ENCODE results near the gene AP3D1. TPM values are rescaled to one million over a fixed set of nuclear protein-coding genes. Genes with fewer than 3 reads are reported as not detected.
"Not testable (repeated sequence)": the region's sequence is repeated elsewhere in the genome, so short reads cannot be mapped to it uniquely, and the experiment has no call there.

AP3D1 gene
- total RNA-seq, 1 experiment from 2014 or later: 103 TPM

GRCh38 chr19:2129486-2129885 lies 21.9 kb downstream of the AP3D1 start:
- CTCF ChIA-PET: no interaction called here
- no peak for TF ChIP-seq EZH2phosphoT487 (IDR thresholded peaks at IDR 0.05; ENCODE audit: borderline replicate concordance, low read length)
- no peak overlapping the region for H3K27ac ChIP-seq (ENCODE audit: low read length)
- H3K79me2 ChIP-seq (ENCODE audit: low read length): no peaks in the 10 kb centered on the region
- H2AFZ ChIP-seq (ENCODE audit: low read length): no peak overlapping the region
- POLR2A ChIA-PET (ENCODE audit: unreplicated experiment): no interaction called here
- no peak for DNase-seq
- H3K36me3 ChIP-seq (ENCODE audit: low read depth, low read length): peaks cover 7% of the 10 kb centered on the region; the same call in 1 of the 2 replicates
- H3K4me3 ChIP-seq (ENCODE audit: low read length): no peak overlapping the region
- intact Hi-C loops (cut with micrococcal nuclease): no loop called here
- H3K9me2 ChIP-seq (replicated peaks; ENCODE audit: low read length): no peaks in the 10 kb centered on the region
- no peak overlapping the region for H3K9ac ChIP-seq (ENCODE audit: low read length)
- H3K4me1 ChIP-seq (ENCODE audit: insufficient read depth, low read length): no peaks in the 10 kb centered on the region
- no TSS peak for BruUV-seq (replicated peaks)
- no peaks in the 10 kb centered on the region for H4K20me1 ChIP-seq (ENCODE audit: low read length)
- H3K27me3 ChIP-seq (ENCODE audit: low read length): no peaks in the 10 kb centered on the region
- no peaks in the 10 kb centered on the region for H3F3A ChIP-seq (ENCODE audit: low read length, unreplicated experiment)
- no peak for ATAC-seq
- no peaks in the 10 kb centered on the region for H3K9me3 ChIP-seq (ENCODE audit: low read length)
- no peak overlapping the region for H3K4me2 ChIP-seq (ENCODE audit: low read length)

GRCh38 chr19:2129022-2129421 lies 22.3 kb downstream of the AP3D1 start:
- H3K27me3 ChIP-seq (ENCODE audit: low read length): no peaks in the 10 kb centered on the region
- H3K79me2 ChIP-seq (ENCODE audit: low read length): no peaks in the 10 kb centered on the region
- POLR2A ChIA-PET (ENCODE audit: unreplicated experiment): no interaction called here
- peaks cover 7% of the 10 kb centered on the region; the same call in 1 of the 2 replicates for H3K36me3 ChIP-seq (ENCODE audit: low read depth, low read length)
- no TSS peak for BruUV-seq (replicated peaks)
- H3K9me3 ChIP-seq (ENCODE audit: low read length): no peaks in the 10 kb centered on the region
- no peaks in the 10 kb centered on the region for H3K9me2 ChIP-seq (replicated peaks; ENCODE audit: low read length)
- CTCF ChIA-PET: no interaction called here
- no peak overlapping the region for H3K4me3 ChIP-seq (ENCODE audit: low read length)
- H3K27ac ChIP-seq (ENCODE audit: low read length): no peak overlapping the region
- ATAC-seq (no peak), DNase-seq (no peak)
- TF ChIP-seq EZH2phosphoT487 (IDR thresholded peaks at IDR 0.05; ENCODE audit: borderline replicate concordance, low read length) (no peak), EZH2 (IDR thresholded peaks at IDR 0.05; ENCODE audit: low read length, unreplicated experiment) (no peak), CTCF (conservative IDR thresholded peaks at IDR 0.05; ENCODE audit: low read depth, low read length) (no peak)
- no peaks in the 10 kb centered on the region for H3F3A ChIP-seq (ENCODE audit: low read length, unreplicated experiment)
- H3K4me2 ChIP-seq (ENCODE audit: low read length): no peak overlapping the region
- no peak overlapping the region for H2AFZ ChIP-seq (ENCODE audit: low read length)
- intact Hi-C loops (cut with micrococcal nuclease): no loop called here
- no peak overlapping the region for H3K9ac ChIP-seq (ENCODE audit: low read length)
- H3K4me1 ChIP-seq (ENCODE audit: insufficient read depth, low read length): no peaks in the 10 kb centered on the region
- no peaks in the 10 kb centered on the region for H4K20me1 ChIP-seq (ENCODE audit: low read length)

GRCh38 chr19:2128252-2128651 lies 23.1 kb downstream of the AP3D1 start:
- H3K4me3 ChIP-seq (ENCODE audit: low read length); H3K9ac ChIP-seq (ENCODE audit: low read length); H3K4me2 ChIP-seq (ENCODE audit: low read length); H3K27ac ChIP-seq (ENCODE audit: low read length); H3K79me2 ChIP-seq (ENCODE audit: low read length); intact Hi-C loops (cut with micrococcal nuclease); ATAC-seq; H4K20me1 ChIP-seq (ENCODE audit: low read length); H3K9me2 ChIP-seq (replicated peaks; ENCODE audit: low read length); H3K27me3 ChIP-seq (ENCODE audit: low read length); H2AFZ ChIP-seq (ENCODE audit: low read length); H3F3A ChIP-seq (ENCODE audit: low read length, unreplicated experiment); CTCF ChIA-PET; H3K9me3 ChIP-seq (ENCODE audit: low read length); H3K36me3 ChIP-seq (ENCODE audit: low read depth, low read length); POLR2A ChIA-PET (ENCODE audit: unreplicated experiment); DNase-seq; BruUV-seq (replicated peaks); H3K4me1 ChIP-seq (ENCODE audit: insufficient read depth, low read length): not testable (repeated sequence)

GRCh38 chr19:2127758-2128157 lies 23.6 kb downstream of the AP3D1 start:
- Histone ChIP-seq H4K20me1 (ENCODE audit: low read length) (no peaks in the 10 kb centered on the region), H2AFZ (ENCODE audit: low read length) (no peak overlapping the region), H3K9me3 (ENCODE audit: low read length) (no peaks in the 10 kb centered on the region), H3K4me3 (ENCODE audit: low read length) (no peak overlapping the region), H3K9ac (ENCODE audit: low read length) (no peak overlapping the region), H3K9me2 (replicated peaks; ENCODE audit: low read length) (no peaks in the 10 kb centered on the region), H3K79me2 (ENCODE audit: low read length) (no peaks in the 10 kb centered on the region), H3K4me2 (ENCODE audit: low read length) (no peak overlapping the region), H3K27me3 (ENCODE audit: low read length) (no peaks in the 10 kb centered on the region), H3K36me3 (ENCODE audit: low read depth, low read length) (peaks cover 7% of the 10 kb centered on the region; the same call in 1 of the 2 replicates), H3K27ac (ENCODE audit: low read length) (no peak overlapping the region), H3K4me1 (ENCODE audit: insufficient read depth, low read length) (no peaks in the 10 kb centered on the region), H3F3A (ENCODE audit: low read length, unreplicated experiment) (no peaks in the 10 kb centered on the region)
- DNase-seq: no peak
- BruUV-seq (replicated peaks): no TSS peak
- ChIA-PET POLR2A (ENCODE audit: unreplicated experiment) (no interaction called here), CTCF (no interaction called here)
- TF ChIP-seq CTCF (conservative IDR thresholded peaks at IDR 0.05; ENCODE audit: low read depth, low read length) (no peak), EZH2phosphoT487 (IDR thresholded peaks at IDR 0.05; ENCODE audit: borderline replicate concordance, low read length) (no peak), EZH2 (IDR thresholded peaks at IDR 0.05; ENCODE audit: low read length, unreplicated experiment) (no peak)
- intact Hi-C loops (cut with micrococcal nuclease): no loop called here
- no peak for ATAC-seq

Measured in PC-3 (cell line).